Esophagus muscularis mucosa (tissue), 4 donors: Measurements from ENCODE around the gene PANX1. TPM values are rescaled to one million over a fixed set of nuclear protein-coding genes. Genes with fewer than 3 reads are reported as not detected.

Experiments used
- DNase-seq: peaks from one replicate; pipeline ENCODE4 v3.0.0-alpha.2; 2017; ENCODE audit errors: extremely low spot score
- H3K27ac ChIP-seq, 4 donors: fragments of 200-600 bp; sonication (generic); replicated peaks in 1 of 4; 1 replicate in 3 of 4; 2 replicates in 1 of 4; pipeline ENCODE4 v1.5.1; 2016 to 2019; ENCODE audit warnings: mild to moderate bottlenecking in 1 of 4
- H3K27me3 ChIP-seq, 4 donors: fragments of 200-600 bp; sonication (generic); one replicate each; pipeline versions ENCODE4 v1.5.1 to v1.6.0; 2016 to 2019
- H3K36me3 ChIP-seq, 4 donors: fragments of 200-600 bp; sonication (generic); one replicate each; pipeline ENCODE4 v1.5.1; 2016 to 2019
- H3K4me1 ChIP-seq, 4 donors: fragments of 200-600 bp; sonication (generic); one replicate each; pipeline ENCODE4 v1.5.1; 2016 to 2019
- H3K4me3 ChIP-seq, 4 donors: fragments of 200-600 bp; sonication (generic); 1 replicate in 2 of 4; 2 replicates in 2 of 4; pipeline ENCODE4 v1.5.1; 2016 to 2019; ENCODE audit warnings: mild to moderate bottlenecking in 4 of 4, moderate library complexity in 1 of 4
- H3K9me3 ChIP-seq, 4 donors: fragments of 200-600 bp; sonication (generic); 1 replicate in 3 of 4; 2 replicates in 1 of 4; pipeline ENCODE4 v1.5.1; 2016 to 2019
- CTCF ChIP-seq, 3 experiments: fragments of 200-600 bp in 2 of 3; fragments of 450-650 bp in 1 of 3; sonication (generic) in 2 of 3; IDR thresholded peaks; one replicate each; pipeline ENCODE4 v1.5.1; 2017 to 2019; ENCODE audit warnings: antibody characterized with exemption in 3 of 3, mild to moderate bottlenecking in 2 of 3, moderate library complexity in 1 of 3
- EP300 ChIP-seq: sonication (generic); formaldehyde crosslinking; IDR thresholded peaks from one replicate; pipeline ENCODE4 v1.6.1; 2017; ENCODE audit warnings: antibody characterized with exemption
- POLR2A ChIP-seq: fragments of 450-650 bp; IDR thresholded peaks from one replicate; pipeline ENCODE4 v1.6.1; 2017; ENCODE audit warnings: antibody characterized with exemption, moderate library complexity, mild to moderate bottlenecking, low read depth
- POLR2AphosphoS5 ChIP-seq, 2 donors: sonication (generic); formaldehyde crosslinking; IDR thresholded peaks; one replicate each; pipeline ENCODE4 v1.6.1; 2017; ENCODE audit warnings: antibody characterized with exemption in 2 of 2
- WGBS: methylation state at CpG from one replicate; pipeline ENCODE4 v1.1.5; 2018; 5-methylcytosine and 5-hydroxymethylcytosine counted together
- intact Hi-C: fragments of 100-400 bp; cut with DNase I; formaldehyde crosslinking; loops from one replicate; pipeline ENCODE4 v1.15.1; 2023
- total RNA-seq, 4 donors: library from RNA; depleted of rRNA; stranded (reverse); fragments of >200 nt; gene quantifications; one replicate each; pipeline versions ENCODE4 v1.1.0 to v1.2.1, GENCODE V29; 2016

PANX1 gene
- total RNA-seq, 4 donors from 2014 or later, result 25.7 to 35.6 (median 29.7) TPM

GRCh38 chr11:94219771-94220170 lies 91.1 kb downstream of the PANX1 start:
- no peaks in the 10 kb centered on the region for H3K27me3 ChIP-seq
- no peak for DNase-seq
- peaks cover 0 to 30% (median 10%) of the 10 kb centered on the region in 4 donors for H3K9me3 ChIP-seq
- no peak for TF ChIP-seq EP300
- TF ChIP-seq POLR2A, result no peak
- no peak overlapping the region for H3K27ac ChIP-seq
- no peaks in the 10 kb centered on the region for H3K36me3 ChIP-seq
- intact Hi-C loops, result no loop called here
- H3K4me3 ChIP-seq, result no peak overlapping the region
- WGBS, result 97% methylated on average over 4 of the region's 5 CpGs
- H3K4me1 ChIP-seq, result no peaks in the 10 kb centered on the region

- Histone ChIP-seq H3K9me3 (peaks cover 0 to 17% (median 7%) of the 10 kb centered on the region in 4 donors), H3K27ac (no peak overlapping the region), H3K27me3 (no peaks in the 10 kb centered on the region), H3K4me1 (no peaks in the 10 kb centered on the region), H3K4me3 (no peak overlapping the region), H3K36me3 (no peaks in the 10 kb centered on the region)
- intact Hi-C loops, result no loop called here
- WGBS, result 9% methylated on average over 3 of the region's 3 CpGs
- DNase-seq, result no peak
- TF ChIP-seq POLR2A (no peak), CTCF (IDR thresholded peaks at IDR 0.05) (no peak), EP300 (no peak), POLR2AphosphoS5 (IDR thresholded peaks at IDR 0.05) (no peak)
These were observed 95.4 kb downstream of the PANX1 start for GRCh38 chr11:94224078-94224477.

Other genes with a start within 250 kb of the PANX1 start
- gene HEPHL1, start 107.5 kb upstream of the PANX1 start, total RNA-seq, result under 1 TPM in 1 of 4 donors, not detected in 3; 0.42 TPM
- gene IZUMO1R, start 175.7 kb downstream of the PANX1 start, total RNA-seq, result not detected